Stimulated activated naive CD8-positive, alpha-beta T cell treated with anti-CD3 and anti-CD28 coated beads, Interleukin-15, Interleukin-2, amounts not matched to agents 100 ng/mL and 50 ng/mL, for 24 hours (primary cell): Measurements from ENCODE around the gene SAMM50.

Experiments
- H3K27ac Mint-ChIP-seq: one replicate; pipeline ENCODE4 v1.8.0; 2021; ENCODE audit warnings: mild to moderate bottlenecking, mixed read lengths
- H3K27me3 Mint-ChIP-seq: one replicate; pipeline ENCODE4 v1.8.0; 2021; ENCODE audit warnings: mixed read lengths
- H3K36me3 Mint-ChIP-seq: one replicate; pipeline ENCODE4 v1.8.0; 2021; ENCODE audit warnings: low read depth, mixed read lengths
- H3K4me1 Mint-ChIP-seq: one replicate; pipeline ENCODE4 v1.8.0; 2021; ENCODE audit warnings: low read depth, mixed read lengths
- H3K4me3 Mint-ChIP-seq: one replicate; pipeline ENCODE4 v1.8.0; 2021; ENCODE audit warnings: mild to moderate bottlenecking, mixed read lengths
- H3K9me3 Mint-ChIP-seq: one replicate; pipeline ENCODE4 v1.8.0; 2021; ENCODE audit warnings: mixed read lengths

SAMM50 gene

GRCh38 chr22:43957871-43958270 lies 2.6 kb downstream of the SAMM50 start:
- no peak overlapping the region for H3K4me3 Mint-ChIP-seq
- H3K36me3 Mint-ChIP-seq = peaks cover 15% of the 10 kb centered on the region
- H3K27me3 Mint-ChIP-seq = no peaks in the 10 kb centered on the region
- H3K27ac Mint-ChIP-seq = no peak overlapping the region
- no peaks in the 10 kb centered on the region for H3K9me3 Mint-ChIP-seq
- peaks cover 37% of the 10 kb centered on the region for H3K4me1 Mint-ChIP-seq

GRCh38 chr22:43964314-43964857 lies 9.1 kb downstream of the SAMM50 start:
- peaks cover 6% of the 10 kb centered on the region for H3K4me1 Mint-ChIP-seq

DNA sequence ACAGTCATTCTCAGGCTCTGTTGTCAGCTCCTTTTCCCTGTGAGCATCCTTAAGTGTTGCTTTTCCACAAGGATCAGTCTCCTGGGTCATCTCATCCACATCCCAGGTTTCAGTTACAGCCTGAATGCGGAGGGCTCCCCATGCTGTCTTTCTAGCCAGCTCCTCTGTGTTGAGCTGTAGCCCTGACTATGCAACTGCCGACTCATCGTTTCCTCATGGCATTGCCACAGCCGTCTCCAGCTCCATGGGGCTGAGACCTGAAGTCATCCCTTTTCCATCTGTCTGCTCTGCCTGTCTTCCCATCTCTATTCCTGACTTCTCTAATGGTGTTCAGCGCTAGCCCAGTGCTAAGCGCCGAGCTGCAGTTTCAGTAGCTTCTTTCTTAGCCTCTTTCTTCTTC lies 11.8 kb downstream of the SAMM50 start:
- Mint-ChIP-seq H3K4me1 (no peaks in the 10 kb centered on the region), H3K4me3 (no peak overlapping the region), H3K36me3 (peaks cover 68% of the 10 kb centered on the region), H3K27ac (no peak overlapping the region), H3K9me3 (no peaks in the 10 kb centered on the region), H3K27me3 (no peaks in the 10 kb centered on the region)

More at GRCh38 chr22:43964314-43964857, 9.1 kb downstream of the SAMM50 start:
- H3K9me3 Mint-ChIP-seq = no peaks in the 10 kb centered on the region
- H3K27me3 Mint-ChIP-seq = no peaks in the 10 kb centered on the region
- H3K36me3 Mint-ChIP-seq = peaks cover 63% of the 10 kb centered on the region
- H3K4me3 Mint-ChIP-seq = no peak overlapping the region
- H3K27ac Mint-ChIP-seq = no peak overlapping the region

GRCh38 chr22:43968614-43969013 lies 13.4 kb downstream of the SAMM50 start:
- no peaks in the 10 kb centered on the region for H3K27me3 Mint-ChIP-seq
- H3K4me1 Mint-ChIP-seq = no peaks in the 10 kb centered on the region
- H3K4me3 Mint-ChIP-seq = no peak overlapping the region
- no peak overlapping the region for H3K27ac Mint-ChIP-seq
- peaks cover 71% of the 10 kb centered on the region for H3K36me3 Mint-ChIP-seq
- no peaks in the 10 kb centered on the region for H3K9me3 Mint-ChIP-seq

GRCh38 chr22:43969021-43969878 lies 14.0 kb downstream of the SAMM50 start:
- H3K9me3 Mint-ChIP-seq = no peaks in the 10 kb centered on the region
- no peak overlapping the region for H3K4me3 Mint-ChIP-seq
- no peaks in the 10 kb centered on the region for H3K4me1 Mint-ChIP-seq
- no peaks in the 10 kb centered on the region for H3K27me3 Mint-ChIP-seq
- H3K36me3 Mint-ChIP-seq = peaks cover 73% of the 10 kb centered on the region
- peak overlapping the region; percentile 50 for H3K27ac Mint-ChIP-seq

DNA sequence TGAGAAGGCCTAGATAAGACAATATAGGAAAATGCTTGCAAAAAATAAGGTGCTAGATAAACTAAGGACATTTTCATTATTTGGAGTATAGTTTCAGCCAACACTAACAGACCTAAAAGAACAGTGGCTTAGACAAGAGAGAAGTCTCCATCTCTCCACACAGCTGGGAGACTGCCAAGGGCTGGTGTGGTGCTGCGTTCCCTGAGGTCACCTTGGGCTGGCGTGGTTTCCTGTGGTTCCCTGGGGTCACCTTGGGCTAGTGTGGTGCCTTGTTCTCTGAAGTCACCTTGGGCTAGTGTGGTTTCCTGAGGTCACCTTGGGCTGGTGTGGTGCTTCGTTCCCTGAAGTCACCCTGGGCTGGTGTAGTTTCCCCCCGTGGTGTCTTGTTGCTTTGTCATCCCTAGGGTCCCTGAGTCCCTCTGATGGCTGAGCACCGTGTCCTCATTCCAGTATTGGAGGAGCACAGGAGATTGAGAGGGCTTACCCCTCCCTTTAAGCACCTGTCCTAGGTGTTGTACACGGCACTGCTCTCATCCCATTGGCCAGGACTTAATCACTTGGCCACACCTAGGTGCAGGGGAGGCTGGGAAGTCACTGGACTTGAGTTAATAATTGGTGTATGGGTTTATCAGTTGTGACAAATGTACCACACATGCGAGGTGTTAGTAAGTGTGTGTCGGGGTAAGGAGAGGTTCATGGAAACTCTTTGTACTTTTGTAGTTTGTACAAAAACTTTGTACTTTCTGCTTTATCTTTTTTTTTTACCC lies 14.9 kb downstream of the SAMM50 start:
- no peaks in the 10 kb centered on the region for H3K9me3 Mint-ChIP-seq
- H3K27me3 Mint-ChIP-seq = no peaks in the 10 kb centered on the region
- H3K27ac Mint-ChIP-seq = no peak overlapping the region
- H3K36me3 Mint-ChIP-seq = peaks cover 67% of the 10 kb centered on the region
- no peak overlapping the region for H3K4me3 Mint-ChIP-seq
- H3K4me1 Mint-ChIP-seq = no peaks in the 10 kb centered on the region

DNA sequence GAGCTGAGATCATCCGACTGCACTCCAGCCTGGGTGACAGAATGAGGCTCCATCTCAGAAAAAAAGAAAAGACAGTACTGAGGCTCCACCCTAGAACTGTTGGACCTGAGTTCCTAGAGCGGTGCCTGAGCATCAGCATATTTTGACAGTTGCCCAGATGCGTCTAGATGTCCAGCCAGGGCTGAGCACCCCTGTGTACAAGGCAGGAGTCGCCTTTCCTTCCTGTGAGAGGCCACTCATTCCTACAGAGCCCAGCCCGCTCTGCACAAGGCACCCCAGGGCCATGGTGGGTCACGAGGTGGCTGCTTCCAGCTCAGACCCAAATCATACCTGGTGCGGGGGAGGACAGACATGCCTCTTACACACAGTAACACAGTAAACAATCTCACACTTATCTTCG lies 15.9 kb downstream of the SAMM50 start:
- H3K36me3 Mint-ChIP-seq = peaks cover 64% of the 10 kb centered on the region
- H3K27me3 Mint-ChIP-seq = no peaks in the 10 kb centered on the region
- H3K9me3 Mint-ChIP-seq = no peaks in the 10 kb centered on the region
- no peaks in the 10 kb centered on the region for H3K4me1 Mint-ChIP-seq
- H3K4me3 Mint-ChIP-seq = no peak overlapping the region
- H3K27ac Mint-ChIP-seq = no peak overlapping the region

GRCh38 chr22:43972931-43973462 lies 17.8 kb downstream of the SAMM50 start:
- no peaks in the 10 kb centered on the region for H3K9me3 Mint-ChIP-seq
- no peak overlapping the region for H3K4me3 Mint-ChIP-seq
- no peak overlapping the region for H3K27ac Mint-ChIP-seq
- H3K36me3 Mint-ChIP-seq = peaks cover 66% of the 10 kb centered on the region
- H3K27me3 Mint-ChIP-seq = no peaks in the 10 kb centered on the region
- no peaks in the 10 kb centered on the region for H3K4me1 Mint-ChIP-seq

GRCh38 chr22:43974028-43974545 lies 18.8 kb downstream of the SAMM50 start:
- H3K27me3 Mint-ChIP-seq = no peaks in the 10 kb centered on the region
- H3K4me3 Mint-ChIP-seq = no peak overlapping the region
- H3K9me3 Mint-ChIP-seq = no peaks in the 10 kb centered on the region
- H3K27ac Mint-ChIP-seq = no peak overlapping the region
- H3K36me3 Mint-ChIP-seq = peaks cover 62% of the 10 kb centered on the region
- no peaks in the 10 kb centered on the region for H3K4me1 Mint-ChIP-seq

GRCh38 chr22:43975041-43975440 lies 19.8 kb downstream of the SAMM50 start:
- H3K4me1 Mint-ChIP-seq = no peaks in the 10 kb centered on the region
- H3K9me3 Mint-ChIP-seq = no peaks in the 10 kb centered on the region
- no peak overlapping the region for H3K4me3 Mint-ChIP-seq
- peaks cover 61% of the 10 kb centered on the region for H3K36me3 Mint-ChIP-seq
- H3K27me3 Mint-ChIP-seq = no peaks in the 10 kb centered on the region
- no peak overlapping the region for H3K27ac Mint-ChIP-seq

DNA sequence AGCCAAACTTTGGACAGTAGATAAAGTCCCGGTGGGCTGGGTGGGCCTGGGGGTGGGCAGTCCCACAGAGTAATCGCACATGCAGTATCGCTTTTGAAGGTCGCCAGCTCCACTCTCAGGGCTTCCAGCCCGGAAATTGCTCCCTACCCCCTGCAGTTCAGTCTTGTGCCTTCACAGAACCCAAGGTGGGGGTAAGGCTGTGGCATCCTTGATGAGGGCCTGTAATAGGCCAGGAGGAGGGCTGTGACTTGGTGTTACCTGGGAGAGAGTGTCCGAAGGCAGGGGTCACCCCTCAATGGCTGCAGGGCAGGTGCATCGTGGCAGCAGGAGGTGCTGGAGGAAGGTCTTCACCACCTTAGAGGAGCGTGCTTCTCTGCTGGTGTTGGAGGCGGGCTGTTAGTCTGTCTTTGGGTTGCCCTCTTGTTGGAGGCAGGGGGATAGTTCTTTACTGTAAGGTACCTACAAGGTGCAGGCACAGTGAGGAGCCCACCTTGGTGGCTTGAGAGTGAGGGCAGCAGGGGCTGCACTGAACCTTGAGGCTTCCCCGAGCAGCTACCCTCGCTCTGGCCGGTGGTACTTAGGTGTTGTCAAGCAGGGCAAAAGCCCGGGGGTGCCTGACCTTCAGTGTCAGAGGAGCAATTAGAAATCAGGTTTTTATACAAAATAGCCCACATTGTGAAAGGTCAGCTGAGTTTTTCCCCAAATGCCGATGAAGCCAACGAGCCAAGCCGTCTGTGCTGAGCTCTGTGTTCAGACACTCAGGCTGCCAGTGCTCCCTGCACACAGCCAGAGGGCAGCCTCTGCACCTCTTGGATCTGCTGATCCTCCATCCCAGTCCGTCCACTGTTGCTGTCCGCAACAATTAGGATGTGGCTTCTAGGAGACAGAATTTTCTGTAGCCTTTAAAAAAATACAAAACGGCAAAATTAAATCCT lies 21.9 kb downstream of the SAMM50 start:
- no peaks in the 10 kb centered on the region for H3K9me3 Mint-ChIP-seq
- no peaks in the 10 kb centered on the region for H3K4me1 Mint-ChIP-seq
- H3K27ac Mint-ChIP-seq = no peak overlapping the region
- H3K36me3 Mint-ChIP-seq = peaks cover 71% of the 10 kb centered on the region
- no peaks in the 10 kb centered on the region for H3K27me3 Mint-ChIP-seq
- H3K4me3 Mint-ChIP-seq = no peak overlapping the region

DNA sequence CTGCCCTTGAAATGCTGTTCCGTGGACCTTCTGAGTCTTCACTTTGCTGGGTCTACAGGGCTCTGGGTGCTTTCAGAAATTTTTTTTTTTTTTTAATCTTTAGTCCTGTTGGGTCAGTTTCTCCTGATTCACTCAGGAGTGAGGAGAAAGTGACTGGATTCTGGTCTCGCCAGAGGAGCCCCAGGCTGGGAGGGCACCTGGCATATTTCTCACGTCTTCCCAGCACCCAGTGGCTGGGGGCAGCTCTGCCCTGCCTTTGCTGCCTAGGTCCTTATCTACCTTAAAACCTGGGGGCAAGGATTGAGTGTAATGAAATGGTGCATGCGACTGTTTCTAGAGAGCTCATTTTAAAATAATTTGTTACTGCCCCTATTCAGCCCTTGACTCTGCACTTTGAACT lies 23.3 kb downstream of the SAMM50 start:
- Mint-ChIP-seq H3K4me3 (no peak overlapping the region), H3K27me3 (no peaks in the 10 kb centered on the region), H3K9me3 (no peaks in the 10 kb centered on the region), H3K36me3 (peaks cover 67% of the 10 kb centered on the region), H3K27ac (no peak overlapping the region), H3K4me1 (no peaks in the 10 kb centered on the region)

GRCh38 chr22:43980579-43980978 lies 25.3 kb downstream of the SAMM50 start:
- Mint-ChIP-seq H3K4me3 (no peak overlapping the region), H3K9me3 (no peaks in the 10 kb centered on the region), H3K36me3 (peaks cover 66% of the 10 kb centered on the region), H3K4me1 (no peaks in the 10 kb centered on the region), H3K27ac (no peak overlapping the region), H3K27me3 (no peaks in the 10 kb centered on the region)

- Mint-ChIP-seq H3K4me3 (no peak overlapping the region), H3K27ac (no peak overlapping the region), H3K36me3 (peaks cover 64% of the 10 kb centered on the region), H3K4me1 (no peaks in the 10 kb centered on the region), H3K27me3 (no peaks in the 10 kb centered on the region), H3K9me3 (no peaks in the 10 kb centered on the region)
Observed at GRCh38 chr22:43980996-43981395, 25.8 kb downstream of the SAMM50 start.
